Motor neuron (in vitro differentiated cells): ENCODE data around the gene TRAF3. TPM values are rescaled to one million over a fixed set of nuclear protein-coding genes. Genes with fewer than 3 reads are reported as not detected.

Experiments
- ATAC-seq, 8 experiments: fragments of 200-7000 bp; cut with Tn5 transposase; replicated peaks in 6 of 8; 2 replicates each; pipeline ENCODE4 v1.8.0; 2021; ENCODE audit warnings: mild to moderate bottlenecking in 8 of 8, moderate library complexity in 8 of 8
- H3K27ac ChIP-seq, 2 donors: fragments of 250-450 bp; sonication (Bioruptor Pico); 2 replicates each; pipeline ENCODE4 v1.9.0; 2021; ENCODE audit warnings: antibody characterized with exemption in 2 of 2, mild to moderate bottlenecking in 2 of 2, moderate library complexity in 1 of 2
- H3K4me1 ChIP-seq, 2 donors: fragments of 250-450 bp; sonication (Bioruptor Pico); replicated peaks in 1 of 2; 2 replicates each; pipeline ENCODE4 v1.6.1; 2021; ENCODE audit warnings: antibody characterized with exemption in 2 of 2, mild to moderate bottlenecking in 2 of 2, moderate library complexity in 1 of 2
- H3K4me3 ChIP-seq, 5 donors: fragments of 250-450 bp; sonication (Bioruptor Pico); 2 replicates each; pipeline ENCODE4 v1.9.0; 2021; ENCODE audit warnings: antibody characterized with exemption in 5 of 5, mild to moderate bottlenecking in 5 of 5, moderate library complexity in 4 of 5
- WGBS, 10 experiments: fragments of 450-650 bp; shearing (Covaris generic); methylation state at CpG; one replicate each; pipeline ENCODE4 v1.0.0; 2022; 5-methylcytosine and 5-hydroxymethylcytosine counted together
- in situ Hi-C, 9 experiments: fragments of 400-800 bp; cut with MboI; loops; one replicate each; pipeline ENCODE4 v1.15.0; 2021; ENCODE audit warnings: low sequenced_read_pairs in 9 of 9, low pct_unique_long_range_greater_than_20kb in 2 of 9; ENCODE audit not compliant: unreplicated experiment in 9 of 9
- total RNA-seq, 8 experiments: library from RNA; unstranded; fragments of 300-600 nt; gene quantifications; 2 replicates each; pipeline versions ENCODE4 v1.2.3 to v1.2.4, GENCODE V29; 2022

TRAF3 gene
- total RNA-seq, 8 experiments from 2014 or later = 12.7 to 35.7 (median 17.7) TPM

DNA sequence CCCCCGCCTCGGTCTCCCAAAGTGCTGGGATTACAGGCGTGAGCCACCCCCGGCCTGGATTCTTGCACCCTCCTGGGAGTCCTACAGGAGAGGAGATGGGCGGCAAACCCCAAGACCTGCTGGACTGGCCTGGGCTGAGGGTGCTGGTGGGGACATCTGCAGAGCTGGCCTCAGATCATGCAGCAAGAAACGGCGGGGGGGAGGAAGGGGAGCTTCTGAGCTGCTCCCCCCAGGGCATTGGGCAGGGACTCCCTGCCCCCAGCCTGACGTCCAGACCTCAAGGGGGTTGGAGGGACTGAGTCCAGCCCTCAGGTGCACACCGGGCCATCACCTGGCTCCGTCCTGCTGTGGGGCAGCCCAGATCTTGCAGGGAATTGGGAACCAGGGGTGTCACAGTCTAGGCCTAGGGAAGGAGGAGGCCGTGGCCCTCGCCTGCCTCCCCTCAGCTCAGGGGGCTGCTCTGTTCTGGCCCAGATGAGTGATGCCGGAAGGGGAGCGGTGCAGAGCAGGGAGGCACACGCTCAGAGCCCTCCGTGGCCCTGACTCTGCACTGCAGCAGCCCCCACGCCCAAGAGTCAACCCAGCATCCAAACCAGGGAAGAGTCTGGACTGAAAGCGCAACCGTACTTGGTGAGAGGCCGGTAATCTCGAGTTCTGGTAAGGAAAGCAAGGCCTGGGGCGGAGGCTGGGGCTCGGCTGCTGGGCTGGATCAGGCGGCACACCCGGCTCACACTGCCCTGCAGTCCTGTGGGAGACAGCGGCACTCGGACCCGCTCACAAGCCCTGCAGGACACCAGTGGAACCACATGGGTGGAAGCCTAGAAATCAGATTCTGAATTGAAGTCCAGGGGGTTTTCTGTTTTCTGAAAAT, 136.3 kb downstream of the TRAF3 start:
- Histone ChIP-seq H3K4me3 (no peak overlapping the region), H3K27ac (no peak overlapping the region), H3K4me1 (peaks cover 0 to 6% of the 10 kb centered on the region in 2 donors)
- in situ Hi-C loops = no loop called here
- ATAC-seq = peak in 2 of 8 experiments; percentile 30 to 39
- 70 to 100% (median 100%) methylated on average over 1 to 3 of the region's 28 CpGs; no CpG with 5 or more reads in 7 of the 10 experiments for WGBS, 10 experiments

DNA sequence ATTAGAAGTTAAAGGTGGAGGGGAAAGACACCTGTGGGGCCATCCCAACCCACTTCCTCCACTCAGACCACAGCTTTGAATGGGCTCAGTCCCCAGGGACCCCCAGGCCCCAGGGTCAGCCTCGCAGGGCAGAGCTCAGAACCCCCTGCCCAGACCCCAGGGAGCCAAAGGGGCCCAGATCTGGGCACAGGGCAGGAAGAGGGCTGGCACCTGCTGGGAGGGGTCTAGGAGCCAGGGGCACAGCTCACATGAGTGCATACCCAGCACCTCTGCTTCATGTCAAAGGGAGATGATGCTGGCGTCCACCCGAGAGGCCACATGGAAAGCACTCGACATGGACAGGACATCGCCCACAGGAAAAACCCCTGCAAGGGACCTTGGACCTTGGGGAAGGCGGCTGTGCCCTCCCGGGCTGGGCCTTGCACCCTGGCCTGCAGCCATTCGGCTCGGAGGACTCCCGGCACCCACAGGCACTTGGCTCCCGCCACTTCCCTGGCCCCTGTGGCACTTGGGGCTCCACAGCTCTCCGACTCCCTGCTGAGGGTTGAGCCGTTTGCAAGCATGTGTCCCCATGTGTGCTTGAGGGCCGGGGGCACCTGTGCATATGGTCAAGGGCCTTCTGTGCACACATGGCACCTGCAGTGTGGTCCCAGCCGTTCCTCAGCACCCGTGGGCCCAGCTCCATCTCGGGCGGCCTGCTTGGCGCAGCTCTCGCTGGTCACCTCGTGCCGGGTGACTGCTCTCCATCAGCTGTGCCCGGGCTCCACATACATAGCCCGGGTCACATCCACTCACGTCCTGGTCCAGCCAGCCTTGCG, 137.4 kb downstream of the TRAF3 start:
- in situ Hi-C loops = no loop called here
- Histone ChIP-seq H3K4me1 (peaks cover 3 to 10% of the 10 kb centered on the region in 2 donors), H3K27ac (no peak overlapping the region), H3K4me3 (no peak overlapping the region)
- 80 to 100% (median 80%) methylated on average over 1 to 2 of the region's 26 CpGs; no CpG with 5 or more reads in 5 of the 10 experiments for WGBS, 10 experiments
- no peak for ATAC-seq

DNA sequence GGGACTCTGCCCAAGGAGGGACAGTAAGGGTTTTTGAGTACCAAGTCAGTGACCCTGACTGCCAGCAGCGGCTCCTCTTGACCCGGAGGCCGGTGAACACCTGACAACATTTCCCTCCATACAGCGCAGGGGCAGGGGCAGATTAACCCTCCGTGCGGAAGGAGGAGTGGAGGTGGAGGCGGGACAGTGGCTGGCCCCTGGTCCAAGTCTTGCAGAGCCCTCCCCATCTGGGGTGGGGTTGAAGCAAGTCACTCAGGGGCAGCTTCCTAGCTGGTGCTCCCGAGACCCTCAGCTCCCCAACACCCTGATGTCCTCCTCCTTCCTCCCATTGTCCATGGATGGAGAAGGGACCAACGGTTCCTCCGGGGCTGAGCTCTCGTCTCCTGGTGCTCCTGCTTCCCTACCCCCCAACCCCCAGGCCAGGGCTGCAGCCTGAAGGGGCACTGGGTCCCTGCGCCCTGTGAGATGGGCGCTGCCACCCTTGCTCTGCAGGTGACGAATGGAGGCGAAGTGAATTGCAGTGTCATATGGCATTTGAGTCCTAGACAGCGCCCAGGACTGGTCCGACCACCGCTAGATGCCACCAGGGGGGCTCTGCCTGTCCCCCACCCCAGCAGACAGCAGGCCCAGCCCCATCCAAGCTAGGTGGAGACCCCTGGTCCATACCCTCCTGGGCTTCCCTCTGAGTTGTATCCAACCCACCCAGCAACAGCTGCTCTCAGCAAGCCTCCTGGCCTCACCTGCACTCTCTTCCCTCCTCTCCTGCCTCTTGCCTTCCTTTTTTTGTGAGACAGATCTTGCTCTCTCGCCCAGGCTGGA, 138.3 kb downstream of the TRAF3 start:
- peaks cover 3 to 10% of the 10 kb centered on the region in 2 donors for H3K4me1 ChIP-seq
- ATAC-seq = no peak
- H3K4me3 ChIP-seq = no peak overlapping the region
- 90 to 100% (median 95%) methylated on average over 1 to 2 of the region's 19 CpGs; no CpG with 5 or more reads in 6 of the 10 experiments for WGBS, 10 experiments
- no peak overlapping the region for H3K27ac ChIP-seq
- in situ Hi-C loops = no loop called here

DNA sequence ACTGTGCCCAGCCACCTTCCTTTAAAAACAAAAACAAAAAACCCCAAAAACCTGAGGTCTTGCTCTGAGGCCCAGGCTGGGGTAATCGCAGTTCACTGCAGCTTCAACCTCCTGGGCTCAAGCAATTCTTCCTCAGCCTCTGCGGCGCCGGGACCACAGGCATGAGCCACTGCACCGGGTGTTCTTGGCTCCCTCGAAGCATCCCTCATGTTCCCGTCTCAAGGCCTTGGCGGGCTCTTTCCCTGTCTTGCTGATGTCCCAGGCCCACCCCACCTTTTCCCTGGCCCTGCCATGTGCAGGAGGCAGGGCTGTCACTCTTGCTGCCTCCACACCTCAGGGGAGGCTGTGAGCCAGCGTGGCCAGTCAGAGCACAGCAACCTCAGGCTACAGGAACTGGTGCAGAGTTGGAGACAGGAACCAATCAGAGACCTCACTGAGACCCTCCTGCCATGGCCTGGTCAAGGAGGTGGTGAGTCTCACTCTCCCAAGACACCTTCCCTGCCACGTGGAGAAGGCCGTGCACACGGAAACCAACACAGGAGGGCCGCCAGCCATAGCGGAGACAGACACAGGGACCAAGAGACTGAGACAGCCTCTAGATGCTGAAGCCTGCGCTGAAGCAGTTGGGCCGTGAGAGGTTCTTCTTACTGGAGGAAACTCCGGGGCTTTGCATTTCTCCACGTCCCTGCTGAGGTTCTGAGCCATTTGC, 139.3 kb downstream of the TRAF3 start:
- no peak overlapping the region for H3K27ac ChIP-seq
- H3K4me1 ChIP-seq = peaks cover 3 to 9% of the 10 kb centered on the region in 2 donors
- ATAC-seq = peak in 1 of 8 experiments; percentile 5
- in situ Hi-C loops = no loop called here
- 79 to 90% methylated on average over 7 of the region's 18 CpGs; no CpG with 5 or more reads in 8 of the 10 experiments for WGBS, 10 experiments
- H3K4me3 ChIP-seq = no peak overlapping the region

DNA sequence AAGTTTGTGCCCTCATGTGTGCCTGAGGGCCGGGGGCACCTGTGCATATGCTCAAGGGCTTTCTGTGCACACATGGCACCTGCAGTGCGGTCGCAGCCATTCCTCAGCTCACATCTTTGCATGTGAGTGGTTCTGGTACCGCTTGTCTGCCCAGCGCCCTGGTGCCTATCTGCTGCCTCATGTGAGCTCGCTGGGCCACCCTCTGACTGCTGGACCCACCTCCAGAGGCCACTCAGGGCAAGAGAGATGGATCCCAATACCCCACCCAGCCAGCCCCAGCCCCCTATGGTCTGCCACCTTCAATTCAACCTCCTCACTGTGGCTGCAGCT, 139.8 kb downstream of the TRAF3 start:
- Histone ChIP-seq H3K4me1 (peaks cover 3 to 8% of the 10 kb centered on the region in 2 donors), H3K27ac (no peak overlapping the region), H3K4me3 (no peak overlapping the region)
- peak in 1 of 8 experiments; percentile 1 for ATAC-seq
- in situ Hi-C loops = no loop called here
- WGBS, 10 experiments = 96 to 100% methylated on average over 1 to 5 of the region's 6 CpGs; no CpG with 5 or more reads in 8 of the 10 experiments

DNA sequence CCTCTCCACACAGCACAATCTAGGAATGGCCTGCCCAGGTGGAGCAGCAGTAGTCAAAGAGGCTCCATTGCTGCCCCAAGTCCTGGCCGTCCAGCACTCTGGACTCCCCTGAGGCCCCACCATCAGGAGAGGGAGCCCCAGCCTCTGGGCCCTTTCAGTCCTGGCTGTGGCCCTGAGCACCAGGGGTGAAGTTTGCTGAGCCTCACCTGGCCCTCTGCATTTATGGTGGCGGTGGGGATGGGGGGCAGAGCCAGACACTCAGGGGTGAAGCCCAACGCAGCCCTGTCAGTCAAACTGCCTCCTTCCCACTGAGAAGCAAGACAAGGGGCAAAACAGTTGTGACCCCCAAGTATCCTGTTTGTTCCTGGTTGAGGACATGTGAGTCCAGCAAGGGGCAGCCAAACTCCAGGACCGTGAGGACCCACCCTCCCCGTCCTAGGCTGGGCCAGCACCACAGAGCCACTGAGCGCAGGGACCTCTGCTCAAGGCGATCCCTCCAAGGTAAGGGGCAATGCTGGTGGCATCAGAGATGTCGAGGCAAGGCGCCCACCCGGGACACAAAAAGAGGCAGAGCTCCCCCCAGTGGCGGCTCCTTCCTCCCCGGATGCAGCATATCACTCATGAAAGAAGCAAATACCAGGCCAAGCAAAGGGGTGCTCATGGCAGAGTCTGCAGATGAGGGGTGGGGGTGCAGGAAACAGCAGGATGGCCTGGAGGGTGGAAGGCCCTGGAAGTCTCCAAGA, 140.4 kb downstream of the TRAF3 start:
- H3K27ac ChIP-seq = no peak overlapping the region
- no peak overlapping the region for H3K4me3 ChIP-seq
- WGBS, 10 experiments = 0 to 47% methylated on average over 2 to 3 of the region's 12 CpGs; no CpG with 5 or more reads in 8 of the 10 experiments
- in situ Hi-C loops = no loop called here
- peak in 6 of 8 experiments; percentile 10 to 50 (median 33) for ATAC-seq
- H3K4me1 ChIP-seq = peaks cover 3 to 8% of the 10 kb centered on the region in 2 donors

DNA sequence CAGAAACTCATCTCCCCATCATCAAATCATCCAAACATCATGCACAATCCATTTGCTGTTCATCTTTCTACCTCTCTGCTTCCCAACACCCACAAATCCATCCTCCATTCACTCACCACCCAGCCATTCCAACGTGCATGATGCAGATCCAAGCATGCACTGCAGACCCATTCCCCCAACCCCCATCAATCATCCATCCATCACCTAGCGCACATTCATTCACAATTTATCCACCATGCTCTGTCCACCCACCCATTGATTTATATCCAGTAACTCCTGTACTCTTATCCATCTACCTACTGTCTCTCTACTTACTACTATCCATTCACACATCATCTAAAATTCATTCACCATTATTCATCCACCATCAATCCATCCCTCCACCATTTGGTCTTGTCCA, 141.2 kb downstream of the TRAF3 start:
- Histone ChIP-seq H3K27ac (no peak overlapping the region), H3K4me1 (peaks cover 8% of the 10 kb centered on the region in 2 donors), H3K4me3 (no peak overlapping the region)
- WGBS, 10 experiments = 0 to 100% (median 47%) methylated on average over 1 to 2 of the region's 2 CpGs; no CpG with 5 or more reads in 1 of the 10 experiments
- peak in 3 of 8 experiments; percentile 32 to 57 (median 45) for ATAC-seq
- in situ Hi-C loops = no loop called here

DNA sequence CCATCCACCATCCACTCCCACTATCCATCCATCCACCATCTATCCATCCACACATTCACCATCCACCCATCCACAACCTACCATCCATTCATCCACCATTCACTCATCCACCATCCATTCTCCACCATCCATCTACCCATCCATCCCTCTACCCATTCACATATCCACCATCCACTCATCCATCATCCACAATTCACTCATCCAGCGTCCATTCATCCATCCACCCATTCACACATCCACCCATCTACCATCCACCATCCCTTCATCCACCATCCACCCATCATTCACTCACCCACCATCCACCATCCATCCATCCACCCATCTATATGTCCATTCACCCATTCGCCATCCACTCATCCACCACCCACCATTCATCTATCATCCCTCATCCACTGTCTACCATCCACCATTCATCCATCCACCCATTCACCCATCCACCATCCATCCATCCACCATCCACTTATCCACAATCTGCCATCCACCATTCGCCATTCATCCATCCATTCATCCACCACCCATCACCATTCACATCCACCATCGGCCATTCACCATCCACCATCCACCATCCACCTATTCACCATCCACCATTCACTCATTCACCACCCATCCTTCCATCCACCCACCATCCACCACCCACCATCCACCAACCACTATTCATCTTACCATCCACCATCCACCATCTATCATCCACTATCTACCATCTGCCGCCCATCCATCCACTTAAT, 143.2 kb downstream of the TRAF3 start:
- no peak for ATAC-seq
- peaks cover 8 to 11% of the 10 kb centered on the region in 2 donors for H3K4me1 ChIP-seq
- no peak overlapping the region for H3K27ac ChIP-seq
- 27 to 100% (median 87%) methylated on average over 2 to 5 of the region's 5 CpGs; no CpG with 5 or more reads in 1 of the 10 experiments for WGBS, 10 experiments
- no peak overlapping the region for H3K4me3 ChIP-seq
- in situ Hi-C loops = no loop called here

DNA sequence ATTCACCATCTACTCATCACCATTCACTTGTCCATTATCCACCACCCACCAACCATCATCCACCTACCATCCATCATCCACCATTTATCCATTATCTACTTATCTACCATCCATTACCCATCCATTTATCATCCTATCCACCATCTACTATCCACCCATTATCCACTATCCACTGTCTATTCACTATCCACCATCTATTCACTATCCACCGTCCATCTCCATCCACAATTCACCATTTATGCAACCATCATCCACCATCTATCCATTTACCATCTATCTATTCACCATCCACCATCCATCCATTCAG, 143.7 kb downstream of the TRAF3 start:
- WGBS, 10 experiments = 54 to 100% (median 100%) methylated on average over 1 of the region's 1 CpG; no CpG with 5 or more reads in 3 of the 10 experiments
- no peak overlapping the region for H3K4me3 ChIP-seq
- H3K27ac ChIP-seq = no peak overlapping the region
- no peak for ATAC-seq
- H3K4me1 ChIP-seq = peaks cover 8 to 11% of the 10 kb centered on the region in 2 donors
- in situ Hi-C loops = no loop called here

DNA sequence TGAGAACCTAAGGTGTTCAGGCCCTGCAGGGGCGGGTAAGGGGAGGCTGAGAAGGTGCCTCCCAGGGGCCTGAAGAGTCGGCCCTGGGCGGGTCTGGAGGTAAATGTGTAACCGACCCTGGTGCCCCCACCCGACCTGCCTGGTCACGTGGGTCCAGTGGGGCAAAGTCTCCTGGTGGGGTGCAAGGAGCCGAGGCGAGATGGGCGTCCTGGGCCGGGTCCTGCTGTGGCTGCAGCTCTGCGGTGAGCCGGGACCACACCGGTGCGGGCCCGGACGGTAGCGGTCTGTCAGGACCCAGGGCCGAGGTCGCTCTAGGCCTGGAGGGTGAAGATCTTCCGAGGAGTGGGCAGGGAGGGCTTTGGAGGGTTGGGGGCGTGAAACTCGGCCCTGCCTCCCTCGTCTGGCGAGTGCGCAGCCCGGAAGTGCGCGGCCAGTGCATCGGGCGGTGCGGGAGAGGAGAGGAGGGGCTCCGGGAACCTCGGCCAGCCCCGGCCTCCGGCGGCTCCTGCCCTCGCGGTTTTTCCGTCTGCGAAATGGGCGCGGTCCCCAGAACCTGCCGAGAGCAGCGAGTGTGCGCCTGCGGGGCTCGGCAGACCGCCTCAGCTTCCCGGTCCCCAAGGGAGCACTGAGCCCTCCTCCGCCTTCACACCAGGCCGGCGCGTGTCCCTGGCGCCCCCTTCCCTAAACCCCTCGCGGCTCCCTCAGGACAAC, 145.4 kb downstream of the TRAF3 start, which contains the start of gene AMN:
Gene AMN (plus strand): TSS at position 174 of the 711 bp plus-strand sequence. CDS start 26 bp downstream, at position 200.
- ATAC-seq = peak in 5 of 8 experiments; percentile 6 to 85 (median 69)
- Histone ChIP-seq H3K4me3 (no peak within 1 kb of the TSS), H3K27ac (no peak within 1 kb of the TSS), H3K4me1 (peaks cover 8 to 11% of the 10 kb centered on the region in 2 donors)
- in situ Hi-C loops = no loop called here
- 5 to 100% (median 7%) methylated on average over 1 to 6 of the region's 56 CpGs; no CpG with 5 or more reads in 7 of the 10 experiments for WGBS, 10 experiments
